Measurements from ENCODE around the gene SLC25A42.

GRCh38 chr19:19152668-19153384, 89.0 kb downstream of the SLC25A42 start:
- TF ChIP-seq CTCF (IDR thresholded peaks at IDR 0.05; ENCODE audit: low read length): no peak
- TF ChIP-seq EZH2 (optimal IDR thresholded peaks at IDR 0.05; ENCODE audit: low read depth, low read length): no peak
- no peak for TF ChIP-seq EZH2phosphoT487 (IDR thresholded peaks at IDR 0.05; ENCODE audit: low read length)
